K562 (cell line): ENCODE results near the gene KLHL22. TPM values are rescaled to one million over a fixed set of nuclear protein-coding genes. Genes with fewer than 3 reads are reported as not detected.

Source experiments
- ATF1 ChIP-seq, 2 experiments: fragments of 450-650 bp in 1 of 2; IDR thresholded peaks; 2 replicates each; pipeline ENCODE4 v1.6.1; 2016; ENCODE audit warnings: missing compliant biosample characterization in 1 of 2, missing genetic modification characterization in 1 of 2
- CSDE1 ChIP-seq, 2 experiments: fragments of 450-650 bp; IDR thresholded peaks; 2 replicates each; pipeline ENCODE4 v1.6.1; 2016; ENCODE audit warnings: mild to moderate bottlenecking in 1 of 2
- MCM3 ChIP-seq: fragments of 450-650 bp; IDR thresholded peaks from 2 replicates; pipeline ENCODE4 v1.6.1; 2016
- MYBL2 ChIP-seq, 2 experiments: fragments of 450-650 bp in 1 of 2; sonication (generic) in 1 of 2; formaldehyde crosslinking in 1 of 2; IDR thresholded peaks; 2 replicates each; pipeline versions ENCODE4 v1.6.1 to v1.8.1; 2017 to 2022; ENCODE audit warnings: borderline replicate concordance in 1 of 2, inconsistent platforms in 1 of 2, low read depth in 1 of 2, mild to moderate bottlenecking in 1 of 2, missing genetic modification reagents in 1 of 2, moderate library complexity in 1 of 2
- POLR2G ChIP-seq: fragments of 200-400 bp; formaldehyde crosslinking; IDR thresholded peaks from 2 replicates; pipeline ENCODE4 v1.6.1; 2017; ENCODE audit warnings: low read depth, mild to moderate bottlenecking, antibody characterized with exemption, low read length, moderate library complexity
- PRMT5 ChIP-seq: sonication (generic); formaldehyde crosslinking; IDR thresholded peaks from 2 replicates; pipeline ENCODE4 v1.5.0; 2020; ENCODE audit warnings: missing genetic modification reagents
- PURB ChIP-seq: sonication (generic); formaldehyde crosslinking; IDR thresholded peaks from 2 replicates; pipeline ENCODE4 v1.9.0; 2021; ENCODE audit warnings: low read depth, mild to moderate bottlenecking, missing genetic modification reagents
- TEAD1 ChIP-seq, 2 experiments: fragments of 450-650 bp in 1 of 2; sonication (generic) in 1 of 2; formaldehyde crosslinking; IDR thresholded peaks; 2 replicates each; pipeline versions ENCODE4 v1.4.0 to v1.8.0; 2020 to 2022; ENCODE audit warnings: mild to moderate bottlenecking in 2 of 2, missing genetic modification reagents in 1 of 2
- ZNF184 ChIP-seq: sonication (generic); formaldehyde crosslinking; IDR thresholded peaks from 2 replicates; pipeline ENCODE4 v1.5.0; 2020; ENCODE audit warnings: missing genetic modification reagents
- polyA plus RNA-seq, 8 experiments: library from polyadenylated mRNA; depleted of rRNA in 4 of 8; stranded (reverse) in 5 of 8; unstranded in 3 of 8; fragments of >200 nt; fragmentation: Nextera tagmentation in 2 of 8; fragmentation: Illumina TruSeq in 1 of 8; extraction: Ambion mirVana in 2 of 8; extraction: Trizol in 1 of 8; gene quantifications; 2 replicates each; pipeline versions ENCODE4 v1.2.1 to v1.2.3, GENCODE V29; 2011 to 2014; ENCODE audit warnings: inconsistent platforms in 1 of 8, missing spikeins in 1 of 8
- total RNA-seq, 7 experiments: library from RNA; depleted of rRNA in 6 of 7; stranded (reverse); fragments of >200 nt in 6 of 7; fragmentation: Illumina TruSeq in 2 of 7; extraction: Trizol in 2 of 7; gene quantifications; 2 replicates each; pipeline versions ENCODE4 v1.2.1 to v1.2.3, GENCODE V29; 2011 to 2021; ENCODE audit warnings: low replicate concordance in 1 of 7
- TF ChIP-seq, protein P1 (sequence below), 3 experiments: fragments of 200-800 bp in 1 of 3; fragments of 250-450 bp in 1 of 3; fragments of 450-650 bp in 1 of 3; sonication (Bioruptor Pico) in 1 of 3; sonication (Bioruptor generic) in 1 of 3; formaldehyde crosslinking in 1 of 3; IDR thresholded peaks; 2 replicates each; pipeline versions ENCODE4 v1.6.1 to v1.8.0; 2016 to 2022; ENCODE audit warnings: mild to moderate bottlenecking in 2 of 3, missing genetic modification characterization in 2 of 3, missing compliant biosample characterization in 1 of 3, moderate library complexity in 1 of 3
- TF ChIP-seq, protein P2 (sequence below): fragments of 250-450 bp; sonication (Bioruptor Pico); IDR thresholded peaks from 2 replicates; pipeline ENCODE4 v1.5.0; 2020; ENCODE audit warnings: mild to moderate bottlenecking
- TF ChIP-seq, protein P3 (sequence below), 2 experiments: IDR thresholded peaks in 1 of 2; conservative IDR thresholded peaks in 1 of 2; 2 replicates each; pipeline ENCODE4 v1.6.1; 2016; ENCODE audit warnings: low read depth in 2 of 2, mild to moderate bottlenecking in 1 of 2, missing compliant biosample characterization in 1 of 2, missing genetic modification characterization in 1 of 2, moderate library complexity in 1 of 2

The KLHL22 gene
- total and polyA plus RNA-seq, 9 of the 15 experiments (the other 6 are each of a cell fraction or from before 2014, with no cell fraction given): 1.3 to 25.6 (median 15.2) TPM

DNA sequence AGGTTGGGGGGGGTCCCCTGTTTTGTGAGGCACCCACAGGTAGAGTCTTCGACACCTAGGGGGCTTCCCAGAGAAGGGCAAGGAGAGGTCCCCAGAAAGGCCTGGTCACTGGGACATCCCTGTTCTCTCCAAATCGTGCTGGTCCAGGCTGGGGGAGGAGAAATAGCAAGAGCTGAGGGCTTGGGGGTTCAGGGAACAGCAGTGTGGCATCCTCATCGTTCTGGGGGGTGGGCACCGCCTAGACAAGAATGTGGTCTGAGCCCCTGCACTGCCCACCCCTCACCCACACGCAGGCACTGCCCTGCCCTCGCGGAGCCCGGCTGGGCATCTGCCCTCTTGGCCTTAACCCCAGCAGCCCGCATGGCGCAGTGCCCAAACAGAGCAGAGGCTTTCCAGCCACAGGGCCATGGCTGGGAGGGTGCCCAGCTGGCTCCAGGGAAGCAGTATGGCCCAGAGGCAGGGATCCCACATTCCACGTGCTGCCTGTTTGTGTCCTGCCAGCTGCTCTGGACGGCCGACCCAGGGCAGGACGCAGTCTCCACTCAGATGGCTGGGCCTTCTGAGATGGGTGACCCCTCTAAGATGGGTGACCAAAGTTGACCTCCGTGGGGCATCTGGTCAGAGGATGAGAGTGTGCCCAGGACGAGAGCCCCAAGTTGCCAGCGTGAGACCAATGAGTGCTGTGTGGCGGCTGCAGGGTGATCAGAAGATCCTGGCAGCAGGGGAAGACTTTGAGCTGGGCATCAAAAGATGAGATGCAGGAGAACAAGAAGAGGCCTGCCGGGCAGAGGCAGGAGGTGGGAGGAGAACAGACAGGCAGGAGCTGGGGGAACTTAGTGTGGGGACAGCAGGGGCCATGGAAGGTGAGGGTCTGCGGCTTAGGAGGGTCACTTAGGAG is 72.3 kb downstream of the KLHL22 start (continued):
- TF ChIP-seq, protein P1, sequence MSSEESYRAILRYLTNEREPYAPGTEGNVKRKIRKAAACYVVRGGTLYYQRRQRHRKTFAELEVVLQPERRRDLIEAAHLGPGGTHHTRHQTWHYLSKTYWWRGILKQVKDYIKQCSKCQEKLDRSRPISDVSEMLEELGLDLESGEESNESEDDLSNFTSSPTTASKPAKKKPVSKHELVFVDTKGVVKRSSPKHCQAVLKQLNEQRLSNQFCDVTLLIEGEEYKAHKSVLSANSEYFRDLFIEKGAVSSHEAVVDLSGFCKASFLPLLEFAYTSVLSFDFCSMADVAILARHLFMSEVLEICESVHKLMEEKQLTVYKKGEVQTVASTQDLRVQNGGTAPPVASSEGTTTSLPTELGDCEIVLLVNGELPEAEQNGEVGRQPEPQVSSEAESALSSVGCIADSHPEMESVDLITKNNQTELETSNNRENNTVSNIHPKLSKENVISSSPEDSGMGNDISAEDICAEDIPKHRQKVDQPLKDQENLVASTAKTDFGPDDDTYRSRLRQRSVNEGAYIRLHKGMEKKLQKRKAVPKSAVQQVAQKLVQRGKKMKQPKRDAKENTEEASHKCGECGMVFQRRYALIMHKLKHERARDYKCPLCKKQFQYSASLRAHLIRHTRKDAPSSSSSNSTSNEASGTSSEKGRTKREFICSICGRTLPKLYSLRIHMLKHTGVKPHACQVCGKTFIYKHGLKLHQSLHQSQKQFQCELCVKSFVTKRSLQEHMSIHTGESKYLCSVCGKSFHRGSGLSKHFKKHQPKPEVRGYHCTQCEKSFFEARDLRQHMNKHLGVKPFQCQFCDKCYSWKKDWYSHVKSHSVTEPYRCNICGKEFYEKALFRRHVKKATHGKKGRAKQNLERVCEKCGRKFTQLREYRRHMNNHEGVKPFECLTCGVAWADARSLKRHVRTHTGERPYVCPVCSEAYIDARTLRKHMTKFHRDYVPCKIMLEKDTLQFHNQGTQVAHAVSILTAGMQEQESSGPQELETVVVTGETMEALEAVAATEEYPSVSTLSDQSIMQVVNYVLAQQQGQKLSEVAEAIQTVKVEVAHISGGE (CRISPR knock-in tag; IDR thresholded peaks at IDR 0.05): 0 out of 6 replicates have a peak, but pooled peaks of 1 of the 3 experiments have one; percentile 27
- TF ChIP-seq MYBL2 (IDR thresholded peaks at IDR 0.05; ENCODE audit: low read depth): no peak
- TF ChIP-seq MYBL2 (CRISPR knock-in tag; IDR thresholded peaks at IDR 0.05; ENCODE audit: borderline replicate concordance): no peak
- TF ChIP-seq ZNF184: peak; percentile 57; the same call in 1 of the 2 replicates
- peak in 1 of 2 experiments; percentile 58; a peak in 1 of 4 replicates for TF ChIP-seq TEAD1 (CRISPR knock-in tag; IDR thresholded peaks at IDR 0.05)
- 0 out of 2 replicates have a peak, but pooled peaks have one; percentile 21 for TF ChIP-seq ATF1 (CRISPR knock-in tag; IDR thresholded peaks at IDR 0.05)
- TF ChIP-seq ATF1 (tag; IDR thresholded peaks at IDR 0.05): no peak
- 0 out of 2 replicates have a peak, but pooled peaks have one; percentile 87 for TF ChIP-seq PURB (CRISPR knock-in tag)
- TF ChIP-seq MCM3: 0 out of 2 replicates have a peak, but pooled peaks have one; percentile 64
- TF ChIP-seq PRMT5: 0 out of 2 replicates have a peak, but pooled peaks have one; percentile 16
- TF ChIP-seq POLR2G: peak; percentile 37; the same call in 1 of the 2 replicates
- TF ChIP-seq, protein P2, sequence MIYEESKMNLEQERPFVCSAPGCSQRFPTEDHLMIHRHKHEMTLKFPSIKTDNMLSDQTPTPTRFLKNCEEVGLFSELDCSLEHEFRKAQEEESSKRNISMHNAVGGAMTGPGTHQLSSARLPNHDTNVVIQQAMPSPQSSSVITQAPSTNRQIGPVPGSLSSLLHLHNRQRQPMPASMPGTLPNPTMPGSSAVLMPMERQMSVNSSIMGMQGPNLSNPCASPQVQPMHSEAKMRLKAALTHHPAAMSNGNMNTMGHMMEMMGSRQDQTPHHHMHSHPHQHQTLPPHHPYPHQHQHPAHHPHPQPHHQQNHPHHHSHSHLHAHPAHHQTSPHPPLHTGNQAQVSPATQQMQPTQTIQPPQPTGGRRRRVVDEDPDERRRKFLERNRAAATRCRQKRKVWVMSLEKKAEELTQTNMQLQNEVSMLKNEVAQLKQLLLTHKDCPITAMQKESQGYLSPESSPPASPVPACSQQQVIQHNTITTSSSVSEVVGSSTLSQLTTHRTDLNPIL (CRISPR knock-in tag): no peak
- no peak for TF ChIP-seq CSDE1 (IDR thresholded peaks at IDR 0.05)
- TF ChIP-seq, protein P3, sequence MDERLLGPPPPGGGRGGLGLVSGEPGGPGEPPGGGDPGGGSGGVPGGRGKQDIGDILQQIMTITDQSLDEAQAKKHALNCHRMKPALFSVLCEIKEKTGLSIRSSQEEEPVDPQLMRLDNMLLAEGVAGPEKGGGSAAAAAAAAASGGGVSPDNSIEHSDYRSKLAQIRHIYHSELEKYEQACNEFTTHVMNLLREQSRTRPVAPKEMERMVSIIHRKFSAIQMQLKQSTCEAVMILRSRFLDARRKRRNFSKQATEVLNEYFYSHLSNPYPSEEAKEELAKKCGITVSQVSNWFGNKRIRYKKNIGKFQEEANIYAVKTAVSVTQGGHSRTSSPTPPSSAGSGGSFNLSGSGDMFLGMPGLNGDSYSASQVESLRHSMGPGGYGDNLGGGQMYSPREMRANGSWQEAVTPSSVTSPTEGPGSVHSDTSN (CRISPR knock-in tag; IDR thresholded peaks at IDR 0.05; ENCODE audit: low read depth): peak; percentile 11; the same call in 1 of the 2 replicates
- TF ChIP-seq, protein P3 (tag; conservative IDR thresholded peaks at IDR 0.05; ENCODE audit: low read depth): no peak
